ENCODE measurements around the gene TNFRSF14. TPM values are rescaled to one million over a fixed set of nuclear protein-coding genes. Genes with fewer than 3 reads are reported as not detected.

TNFRSF14 gene
- total RNA-seq, 1 experiment from 2014 or later, result 25.5 TPM

GRCh38 chr1:2516124-2516523 is 40.0 kb upstream of the TNFRSF14 start:
- ATAC-seq, result no peak
- POLR2A ChIA-PET (ENCODE audit: unreplicated experiment), result no interaction called here
- BruUV-seq (replicated peaks), result no TSS peak
- H3F3A ChIP-seq (ENCODE audit: low read length, unreplicated experiment), result no peaks in the 10 kb centered on the region
- no peaks in the 10 kb centered on the region for H3K27me3 ChIP-seq (ENCODE audit: low read length)
- peaks cover 4% of the 10 kb centered on the region for H3K79me2 ChIP-seq (ENCODE audit: low read length)
- no peak for DNase-seq
- TF ChIP-seq EZH2phosphoT487 (IDR thresholded peaks at IDR 0.05; ENCODE audit: borderline replicate concordance, low read length), result no peak
- no peak for TF ChIP-seq EZH2 (IDR thresholded peaks at IDR 0.05; ENCODE audit: low read length, unreplicated experiment)
- TF ChIP-seq, protein P1, sequence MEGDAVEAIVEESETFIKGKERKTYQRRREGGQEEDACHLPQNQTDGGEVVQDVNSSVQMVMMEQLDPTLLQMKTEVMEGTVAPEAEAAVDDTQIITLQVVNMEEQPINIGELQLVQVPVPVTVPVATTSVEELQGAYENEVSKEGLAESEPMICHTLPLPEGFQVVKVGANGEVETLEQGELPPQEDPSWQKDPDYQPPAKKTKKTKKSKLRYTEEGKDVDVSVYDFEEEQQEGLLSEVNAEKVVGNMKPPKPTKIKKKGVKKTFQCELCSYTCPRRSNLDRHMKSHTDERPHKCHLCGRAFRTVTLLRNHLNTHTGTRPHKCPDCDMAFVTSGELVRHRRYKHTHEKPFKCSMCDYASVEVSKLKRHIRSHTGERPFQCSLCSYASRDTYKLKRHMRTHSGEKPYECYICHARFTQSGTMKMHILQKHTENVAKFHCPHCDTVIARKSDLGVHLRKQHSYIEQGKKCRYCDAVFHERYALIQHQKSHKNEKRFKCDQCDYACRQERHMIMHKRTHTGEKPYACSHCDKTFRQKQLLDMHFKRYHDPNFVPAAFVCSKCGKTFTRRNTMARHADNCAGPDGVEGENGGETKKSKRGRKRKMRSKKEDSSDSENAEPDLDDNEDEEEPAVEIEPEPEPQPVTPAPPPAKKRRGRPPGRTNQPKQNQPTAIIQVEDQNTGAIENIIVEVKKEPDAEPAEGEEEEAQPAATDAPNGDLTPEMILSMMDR (conservative IDR thresholded peaks at IDR 0.05; ENCODE audit: low read depth, low read length), result no peak
- no peaks in the 10 kb centered on the region for H3K9me3 ChIP-seq (ENCODE audit: low read length)
- H2AFZ ChIP-seq (ENCODE audit: low read length), result no peak overlapping the region
- H3K4me1 ChIP-seq (ENCODE audit: insufficient read depth, low read length), result no peaks in the 10 kb centered on the region
- H3K9ac ChIP-seq (ENCODE audit: low read length), result no peak overlapping the region
- no peak overlapping the region for H3K4me2 ChIP-seq (ENCODE audit: low read length)
- intact Hi-C loops (cut with micrococcal nuclease), result no loop called here
- no peaks in the 10 kb centered on the region for H3K9me2 ChIP-seq (replicated peaks; ENCODE audit: low read length)
- no peak overlapping the region for H3K4me3 ChIP-seq (ENCODE audit: low read length)
- peaks cover 65% of the 10 kb centered on the region for H3K36me3 ChIP-seq (ENCODE audit: low read depth, low read length)
- H4K20me1 ChIP-seq (ENCODE audit: low read length), result no peaks in the 10 kb centered on the region
- H3K27ac ChIP-seq (ENCODE audit: low read length), result no peak overlapping the region
- CTCF ChIA-PET, result no interaction called here

DNA sequence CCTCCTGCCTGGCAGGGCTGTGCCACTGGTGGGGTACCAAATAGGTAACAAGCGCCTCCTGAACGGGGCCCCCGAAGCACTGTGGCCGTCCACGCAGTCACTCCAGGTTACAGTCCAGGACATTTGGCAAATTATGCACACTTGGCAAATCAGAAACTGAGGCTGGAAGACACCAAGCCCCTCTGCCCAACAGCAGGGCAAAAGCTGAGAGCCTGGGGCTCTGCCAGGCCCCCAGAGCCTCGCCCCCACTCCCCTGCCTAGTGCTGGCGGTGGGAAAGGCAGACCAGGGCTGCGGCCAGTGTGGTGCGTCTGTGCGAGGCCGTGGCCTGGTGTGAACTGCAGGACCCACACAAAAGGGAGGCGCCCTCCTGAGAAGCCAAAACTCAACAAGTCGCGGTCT is 39.2 kb upstream of the TNFRSF14 start:
- Histone ChIP-seq H2AFZ (ENCODE audit: low read length) (no peak overlapping the region), H3K4me1 (ENCODE audit: insufficient read depth, low read length) (no peaks in the 10 kb centered on the region), H3K9ac (ENCODE audit: low read length) (no peak overlapping the region), H4K20me1 (ENCODE audit: low read length) (peaks cover 4% of the 10 kb centered on the region), H3K9me2 (replicated peaks; ENCODE audit: low read length) (no peaks in the 10 kb centered on the region), H3F3A (ENCODE audit: low read length, unreplicated experiment) (no peaks in the 10 kb centered on the region), H3K36me3 (ENCODE audit: low read depth, low read length) (peaks cover 60% of the 10 kb centered on the region), H3K79me2 (ENCODE audit: low read length) (peaks cover 12% of the 10 kb centered on the region), H3K4me2 (ENCODE audit: low read length) (no peak overlapping the region), H3K27ac (ENCODE audit: low read length) (no peak overlapping the region), H3K27me3 (ENCODE audit: low read length) (no peaks in the 10 kb centered on the region), H3K4me3 (ENCODE audit: low read length) (no peak overlapping the region), H3K9me3 (ENCODE audit: low read length) (no peaks in the 10 kb centered on the region)
- BruUV-seq (replicated peaks), result no TSS peak
- ChIA-PET POLR2A (ENCODE audit: unreplicated experiment) (no interaction called here), CTCF (no interaction called here)
- intact Hi-C loops (cut with micrococcal nuclease), result no loop called here
- no peak for DNase-seq
- no peak for ATAC-seq
- TF ChIP-seq EZH2 (IDR thresholded peaks at IDR 0.05; ENCODE audit: low read length, unreplicated experiment), result no peak
- no peak for TF ChIP-seq EZH2phosphoT487 (IDR thresholded peaks at IDR 0.05; ENCODE audit: borderline replicate concordance, low read length)
- TF ChIP-seq, protein P1 (conservative IDR thresholded peaks at IDR 0.05; ENCODE audit: low read depth, low read length), result no peak

- no peak overlapping the region for H2AFZ ChIP-seq (ENCODE audit: low read length)
- peaks cover 2% of the 10 kb centered on the region for H3K4me1 ChIP-seq (ENCODE audit: insufficient read depth, low read length)
- H3F3A ChIP-seq (ENCODE audit: low read length, unreplicated experiment), result no peaks in the 10 kb centered on the region
- H4K20me1 ChIP-seq (ENCODE audit: low read length), result peaks cover 14% of the 10 kb centered on the region
- H3K79me2 ChIP-seq (ENCODE audit: low read length), result peaks cover 22% of the 10 kb centered on the region
- no peak for ATAC-seq
- H3K4me2 ChIP-seq (ENCODE audit: low read length), result no peak overlapping the region
- no peaks in the 10 kb centered on the region for H3K9me2 ChIP-seq (replicated peaks; ENCODE audit: low read length)
- intact Hi-C loops (cut with micrococcal nuclease), result no loop called here
- H3K27me3 ChIP-seq (ENCODE audit: low read length), result no peaks in the 10 kb centered on the region
- POLR2A ChIA-PET (ENCODE audit: unreplicated experiment), result no interaction called here
- no peak for DNase-seq
- H3K36me3 ChIP-seq (ENCODE audit: low read depth, low read length), result peaks cover 61% of the 10 kb centered on the region
- H3K4me3 ChIP-seq (ENCODE audit: low read length), result no peak overlapping the region
- no peak for TF ChIP-seq EZH2 (IDR thresholded peaks at IDR 0.05; ENCODE audit: low read length, unreplicated experiment)
- TF ChIP-seq, protein P1 (conservative IDR thresholded peaks at IDR 0.05; ENCODE audit: low read depth, low read length), result no peak
- TF ChIP-seq EZH2phosphoT487 (IDR thresholded peaks at IDR 0.05; ENCODE audit: borderline replicate concordance, low read length), result no peak
- BruUV-seq (replicated peaks), result no TSS peak
- CTCF ChIA-PET, result no interaction called here
- H3K9me3 ChIP-seq (ENCODE audit: low read length), result no peaks in the 10 kb centered on the region
- no peak overlapping the region for H3K9ac ChIP-seq (ENCODE audit: low read length)
- no peak overlapping the region for H3K27ac ChIP-seq (ENCODE audit: low read length)
These were observed 38.2 kb upstream of the TNFRSF14 start for GRCh38 chr1:2517966-2518365.

All from PC-3 (cell line).